K562 (cell line): ENCODE results near the gene SOWAHD. TPM values are rescaled to one million over a fixed set of nuclear protein-coding genes. Genes with fewer than 3 reads are reported as not detected.

Source experiments
- EP300 ChIP-seq: IDR thresholded peaks from 2 replicates; pipeline ENCODE4 v1.6.1; 2012; ENCODE audit warnings: low read length, improper control_type of control experiment
- FOXP1 ChIP-seq: sonication (generic); formaldehyde crosslinking; IDR thresholded peaks from 2 replicates; pipeline ENCODE4 v1.8.0; 2022; ENCODE audit warnings: mild to moderate bottlenecking, missing genetic modification reagents
- KHSRP ChIP-seq: fragments of 450-650 bp; IDR thresholded peaks from 2 replicates; pipeline ENCODE4 v1.6.1; 2017
- MTA1 ChIP-seq: fragments of 450-650 bp; IDR thresholded peaks from 2 replicates; pipeline ENCODE4 v1.6.1; 2017; ENCODE audit warnings: borderline replicate concordance
- NFATC3 ChIP-seq: fragments of 450-650 bp; IDR thresholded peaks from 2 replicates; pipeline ENCODE4 v1.6.1; 2017; ENCODE audit warnings: mild to moderate bottlenecking
- NUFIP1 ChIP-seq: fragments of 450-650 bp; IDR thresholded peaks from 2 replicates; pipeline ENCODE4 v1.6.1; 2018; ENCODE audit not compliant: partially characterized antibody
- POLR2H ChIP-seq: IDR thresholded peaks from 2 replicates; pipeline ENCODE4 v1.6.1; 2016; ENCODE audit warnings: missing genetic modification characterization, low read depth, mild to moderate bottlenecking, control low read depth, missing compliant biosample characterization, moderate library complexity
- SMC3 ChIP-seq: conservative IDR thresholded peaks from 2 replicates; pipeline ENCODE4 v1.6.1; 2011; ENCODE audit warnings: low read depth, low read length, improper control_type of control experiment; ENCODE audit not compliant: insufficient read depth
- SREBF1 ChIP-seq: fragments of 150-350 bp; IDR thresholded peaks from 2 replicates; pipeline ENCODE4 v1.6.1; 2014; ENCODE audit warnings: antibody characterized with exemption, low read depth, low read length, borderline replicate concordance
- TGIF2 ChIP-seq: sonication (generic); formaldehyde crosslinking; IDR thresholded peaks from 2 replicates; pipeline ENCODE4 v1.8.1; 2022; ENCODE audit warnings: mild to moderate bottlenecking, missing genetic modification reagents, moderate library complexity
- ZNF778 ChIP-seq: fragments of 450-650 bp; formaldehyde crosslinking; IDR thresholded peaks from 2 replicates; pipeline ENCODE4 v1.4.0; 2020; ENCODE audit warnings: mild to moderate bottlenecking, moderate library complexity
- polyA plus RNA-seq, 8 experiments: library from polyadenylated mRNA; depleted of rRNA in 4 of 8; stranded (reverse) in 5 of 8; unstranded in 3 of 8; fragments of >200 nt; fragmentation: Nextera tagmentation in 2 of 8; fragmentation: Illumina TruSeq in 1 of 8; extraction: Ambion mirVana in 2 of 8; extraction: Trizol in 1 of 8; gene quantifications; 2 replicates each; pipeline versions ENCODE4 v1.2.1 to v1.2.3, GENCODE V29; 2011 to 2014; ENCODE audit warnings: inconsistent platforms in 1 of 8, missing spikeins in 1 of 8
- total RNA-seq, 7 experiments: library from RNA; depleted of rRNA in 6 of 7; stranded (reverse); fragments of >200 nt in 6 of 7; fragmentation: Illumina TruSeq in 2 of 7; extraction: Trizol in 2 of 7; gene quantifications; 2 replicates each; pipeline versions ENCODE4 v1.2.1 to v1.2.3, GENCODE V29; 2011 to 2021; ENCODE audit warnings: low replicate concordance in 1 of 7
- TF ChIP-seq, protein P1 (sequence below): fragments of 450-650 bp; formaldehyde crosslinking; IDR thresholded peaks from 2 replicates; pipeline ENCODE4 v1.4.0; 2020; ENCODE audit warnings: mild to moderate bottlenecking, mixed read lengths
- TF ChIP-seq, protein P2 (sequence below), 2 experiments: fragments of 450-650 bp in 1 of 2; sonication (generic) in 1 of 2; formaldehyde crosslinking; conservative IDR thresholded peaks; 2 replicates each; pipeline versions ENCODE4 v1.4.0 to v1.8.1; 2020 to 2022; ENCODE audit warnings: mild to moderate bottlenecking in 1 of 2, missing genetic modification reagents in 1 of 2
- TF ChIP-seq, protein P3 (sequence below): fragments of 250-450 bp; sonication (Bioruptor Pico); IDR thresholded peaks from 2 replicates; pipeline ENCODE4 v1.4.0; 2020; ENCODE audit warnings: mild to moderate bottlenecking, moderate library complexity
- TF ChIP-seq, protein P4 (sequence below): fragments of 450-650 bp; IDR thresholded peaks from 2 replicates; pipeline ENCODE4 v1.6.1; 2017; ENCODE audit warnings: antibody characterized with exemption
- TF ChIP-seq, protein P5 (sequence below): fragments of 200-800 bp; sonication (Bioruptor generic); IDR thresholded peaks from 2 replicates; pipeline ENCODE4 v1.6.1; 2017; ENCODE audit warnings: missing genetic modification characterization, missing compliant biosample characterization
- TF ChIP-seq, protein P6 (sequence below): fragments of 450-650 bp; IDR thresholded peaks from 2 replicates; pipeline ENCODE4 v1.6.1; 2016; ENCODE audit warnings: missing biosample characterization, missing genetic modification characterization

The SOWAHD gene
- total and polyA plus RNA-seq, 9 of the 15 experiments (the other 6 are each of a cell fraction or from before 2014, with no cell fraction given): 0.13 to 0.29 TPM; not detected in 7

DNA sequence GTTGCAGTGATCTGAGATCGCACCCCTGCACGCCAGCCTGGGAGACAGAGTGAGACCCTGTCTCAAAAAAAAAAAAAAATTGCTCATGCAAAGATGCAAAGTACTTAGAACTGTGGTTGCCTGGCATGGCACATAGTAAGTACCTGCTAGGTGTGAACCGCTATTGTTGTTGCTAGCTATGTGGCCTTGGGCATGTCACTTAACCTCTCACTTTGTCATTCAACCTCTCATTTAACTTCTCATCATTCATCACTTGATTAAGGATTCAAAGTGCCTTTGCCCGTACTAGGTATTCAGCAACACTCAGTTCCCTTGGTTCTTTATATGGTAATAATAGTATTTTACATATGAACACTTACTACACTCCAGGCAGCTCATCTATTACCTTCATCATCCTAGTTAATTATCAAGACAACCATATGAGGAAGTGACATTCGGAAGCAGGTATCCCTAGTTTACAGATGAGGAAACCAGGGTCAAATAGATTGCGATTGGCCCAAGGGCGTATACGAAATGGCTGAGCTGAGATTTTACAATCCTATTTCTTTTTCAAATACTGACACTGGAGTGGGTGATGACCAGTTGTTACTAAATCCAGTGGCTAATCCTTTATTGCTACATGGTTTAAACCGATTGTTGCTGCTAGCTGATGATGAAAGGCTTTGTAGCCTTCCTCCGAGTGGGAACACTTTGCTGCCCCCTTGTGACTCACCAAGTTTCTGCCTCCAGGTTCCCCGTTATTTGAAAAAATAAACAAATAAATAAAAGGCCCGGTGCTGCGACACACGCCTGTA lies 28.8 kb upstream of the SOWAHD start (continued):
- TF ChIP-seq, protein P1, sequence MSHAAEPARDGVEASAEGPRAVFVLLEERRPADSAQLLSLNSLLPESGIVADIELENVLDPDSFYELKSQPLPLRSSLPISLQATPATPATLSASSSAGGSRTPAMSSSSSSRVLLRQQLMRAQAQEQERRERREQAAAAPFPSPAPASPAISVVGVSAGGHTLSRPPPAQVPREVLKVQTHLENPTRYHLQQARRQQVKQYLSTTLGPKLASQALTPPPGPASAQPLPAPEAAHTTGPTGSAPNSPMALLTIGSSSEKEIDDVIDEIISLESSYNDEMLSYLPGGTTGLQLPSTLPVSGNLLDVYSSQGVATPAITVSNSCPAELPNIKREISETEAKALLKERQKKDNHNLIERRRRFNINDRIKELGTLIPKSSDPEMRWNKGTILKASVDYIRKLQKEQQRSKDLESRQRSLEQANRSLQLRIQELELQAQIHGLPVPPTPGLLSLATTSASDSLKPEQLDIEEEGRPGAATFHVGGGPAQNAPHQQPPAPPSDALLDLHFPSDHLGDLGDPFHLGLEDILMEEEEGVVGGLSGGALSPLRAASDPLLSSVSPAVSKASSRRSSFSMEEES (CRISPR knock-in tag): no peak
- TF ChIP-seq MTA1 (no peak), SMC3 (peak; percentile 51; the same call in 1 of the 2 replicates), NFATC3 (no peak), ZNF778 (CRISPR knock-in tag) (no peak), SREBF1 (no peak), EP300 (no peak), POLR2H (tag) (no peak), TGIF2 (CRISPR knock-in tag) (no peak), FOXP1 (CRISPR knock-in tag) (no peak), KHSRP (no peak), NUFIP1 (no peak)
- TF ChIP-seq, protein P2, sequence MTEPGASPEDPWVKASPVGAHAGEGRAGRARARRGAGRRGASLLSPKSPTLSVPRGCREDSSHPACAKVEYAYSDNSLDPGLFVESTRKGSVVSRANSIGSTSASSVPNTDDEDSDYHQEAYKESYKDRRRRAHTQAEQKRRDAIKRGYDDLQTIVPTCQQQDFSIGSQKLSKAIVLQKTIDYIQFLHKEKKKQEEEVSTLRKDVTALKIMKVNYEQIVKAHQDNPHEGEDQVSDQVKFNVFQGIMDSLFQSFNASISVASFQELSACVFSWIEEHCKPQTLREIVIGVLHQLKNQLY (CRISPR knock-in tag; conservative IDR thresholded peaks at IDR 0.05): no peak
- TF ChIP-seq, protein P3, sequence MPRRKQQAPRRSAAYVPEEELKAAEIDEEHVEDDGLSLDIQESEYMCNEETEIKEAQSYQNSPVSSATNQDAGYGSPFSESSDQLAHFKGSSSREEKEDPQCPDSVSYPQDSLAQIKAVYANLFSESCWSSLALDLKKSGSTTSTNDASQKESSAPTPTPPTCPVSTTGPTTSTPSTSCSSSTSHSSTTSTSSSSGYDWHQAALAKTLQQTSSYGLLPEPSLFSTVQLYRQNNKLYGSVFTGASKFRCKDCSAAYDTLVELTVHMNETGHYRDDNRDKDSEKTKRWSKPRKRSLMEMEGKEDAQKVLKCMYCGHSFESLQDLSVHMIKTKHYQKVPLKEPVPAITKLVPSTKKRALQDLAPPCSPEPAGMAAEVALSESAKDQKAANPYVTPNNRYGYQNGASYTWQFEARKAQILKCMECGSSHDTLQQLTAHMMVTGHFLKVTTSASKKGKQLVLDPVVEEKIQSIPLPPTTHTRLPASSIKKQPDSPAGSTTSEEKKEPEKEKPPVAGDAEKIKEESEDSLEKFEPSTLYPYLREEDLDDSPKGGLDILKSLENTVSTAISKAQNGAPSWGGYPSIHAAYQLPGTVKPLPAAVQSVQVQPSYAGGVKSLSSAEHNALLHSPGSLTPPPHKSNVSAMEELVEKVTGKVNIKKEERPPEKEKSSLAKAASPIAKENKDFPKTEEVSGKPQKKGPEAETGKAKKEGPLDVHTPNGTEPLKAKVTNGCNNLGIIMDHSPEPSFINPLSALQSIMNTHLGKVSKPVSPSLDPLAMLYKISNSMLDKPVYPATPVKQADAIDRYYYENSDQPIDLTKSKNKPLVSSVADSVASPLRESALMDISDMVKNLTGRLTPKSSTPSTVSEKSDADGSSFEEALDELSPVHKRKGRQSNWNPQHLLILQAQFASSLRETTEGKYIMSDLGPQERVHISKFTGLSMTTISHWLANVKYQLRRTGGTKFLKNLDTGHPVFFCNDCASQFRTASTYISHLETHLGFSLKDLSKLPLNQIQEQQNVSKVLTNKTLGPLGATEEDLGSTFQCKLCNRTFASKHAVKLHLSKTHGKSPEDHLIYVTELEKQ: no peak
- TF ChIP-seq, protein P4, sequence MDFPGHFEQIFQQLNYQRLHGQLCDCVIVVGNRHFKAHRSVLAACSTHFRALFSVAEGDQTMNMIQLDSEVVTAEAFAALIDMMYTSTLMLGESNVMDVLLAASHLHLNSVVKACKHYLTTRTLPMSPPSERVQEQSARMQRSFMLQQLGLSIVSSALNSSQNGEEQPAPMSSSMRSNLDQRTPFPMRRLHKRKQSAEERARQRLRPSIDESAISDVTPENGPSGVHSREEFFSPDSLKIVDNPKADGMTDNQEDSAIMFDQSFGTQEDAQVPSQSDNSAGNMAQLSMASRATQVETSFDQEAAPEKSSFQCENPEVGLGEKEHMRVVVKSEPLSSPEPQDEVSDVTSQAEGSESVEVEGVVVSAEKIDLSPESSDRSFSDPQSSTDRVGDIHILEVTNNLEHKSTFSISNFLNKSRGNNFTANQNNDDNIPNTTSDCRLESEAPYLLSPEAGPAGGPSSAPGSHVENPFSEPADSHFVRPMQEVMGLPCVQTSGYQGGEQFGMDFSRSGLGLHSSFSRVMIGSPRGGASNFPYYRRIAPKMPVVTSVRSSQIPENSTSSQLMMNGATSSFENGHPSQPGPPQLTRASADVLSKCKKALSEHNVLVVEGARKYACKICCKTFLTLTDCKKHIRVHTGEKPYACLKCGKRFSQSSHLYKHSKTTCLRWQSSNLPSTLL: no peak
- TF ChIP-seq, protein P5, sequence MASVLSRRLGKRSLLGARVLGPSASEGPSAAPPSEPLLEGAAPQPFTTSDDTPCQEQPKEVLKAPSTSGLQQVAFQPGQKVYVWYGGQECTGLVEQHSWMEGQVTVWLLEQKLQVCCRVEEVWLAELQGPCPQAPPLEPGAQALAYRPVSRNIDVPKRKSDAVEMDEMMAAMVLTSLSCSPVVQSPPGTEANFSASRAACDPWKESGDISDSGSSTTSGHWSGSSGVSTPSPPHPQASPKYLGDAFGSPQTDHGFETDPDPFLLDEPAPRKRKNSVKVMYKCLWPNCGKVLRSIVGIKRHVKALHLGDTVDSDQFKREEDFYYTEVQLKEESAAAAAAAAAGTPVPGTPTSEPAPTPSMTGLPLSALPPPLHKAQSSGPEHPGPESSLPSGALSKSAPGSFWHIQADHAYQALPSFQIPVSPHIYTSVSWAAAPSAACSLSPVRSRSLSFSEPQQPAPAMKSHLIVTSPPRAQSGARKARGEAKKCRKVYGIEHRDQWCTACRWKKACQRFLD (CRISPR knock-in tag): no peak
- TF ChIP-seq, protein P6, sequence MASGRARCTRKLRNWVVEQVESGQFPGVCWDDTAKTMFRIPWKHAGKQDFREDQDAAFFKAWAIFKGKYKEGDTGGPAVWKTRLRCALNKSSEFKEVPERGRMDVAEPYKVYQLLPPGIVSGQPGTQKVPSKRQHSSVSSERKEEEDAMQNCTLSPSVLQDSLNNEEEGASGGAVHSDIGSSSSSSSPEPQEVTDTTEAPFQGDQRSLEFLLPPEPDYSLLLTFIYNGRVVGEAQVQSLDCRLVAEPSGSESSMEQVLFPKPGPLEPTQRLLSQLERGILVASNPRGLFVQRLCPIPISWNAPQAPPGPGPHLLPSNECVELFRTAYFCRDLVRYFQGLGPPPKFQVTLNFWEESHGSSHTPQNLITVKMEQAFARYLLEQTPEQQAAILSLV (tag): no peak
